Neural cell (in vitro differentiated cells): ENCODE measurements around the gene CEP55. TPM values are rescaled to one million over a fixed set of nuclear protein-coding genes. Genes with fewer than 3 reads are reported as not detected.

ENCODE experiments used
- H2AFZ ChIP-seq: fragments of 200-600, 300-800 bp; sonication (generic), shearing (Covaris generic); 2 replicates; pipeline ENCODE4 v1.6.0; 2014; ENCODE audit warnings: low read depth, mild to moderate bottlenecking, antibody characterized with exemption, low read length, moderate library complexity
- H3F3A ChIP-seq: fragments of 200-600 bp; shearing (Covaris generic); 2 replicates; pipeline ENCODE4 v1.6.1; 2016; ENCODE audit warnings: mild to moderate bottlenecking, moderate library complexity, mixed read lengths, antibody characterized with exemption, low read length; ENCODE audit not compliant: insufficient read depth, poor library complexity, severe bottlenecking
- H3K27ac ChIP-seq: fragments of 200-600, 300-800 bp; sonication (generic), shearing (Covaris generic); 2 replicates; pipeline ENCODE4 v1.5.1; 2014; ENCODE audit warnings: mild to moderate bottlenecking, low read length, moderate library complexity
- H3K27me3 ChIP-seq: fragments of 300-800, 200-600 bp; sonication (generic), shearing (Covaris generic); 2 replicates; pipeline ENCODE4 v1.6.0; 2014; ENCODE audit warnings: mild to moderate bottlenecking, low read depth, low read length, moderate library complexity; ENCODE audit not compliant: insufficient read depth
- H3K36me3 ChIP-seq: fragments of 300-800, 200-600 bp; sonication (generic), shearing (Covaris generic); 2 replicates; pipeline ENCODE4 v1.5.1; 2014; ENCODE audit warnings: mild to moderate bottlenecking, antibody characterized with exemption, low read length, moderate library complexity; ENCODE audit not compliant: insufficient read depth
- H3K4me2 ChIP-seq: fragments of 300-800, 200-600 bp; sonication (generic), shearing (Covaris generic); 2 replicates; pipeline ENCODE4 v1.6.0; 2014; ENCODE audit warnings: mild to moderate bottlenecking, low read length
- H3K4me3 ChIP-seq: fragments of 300-800, 200-600 bp; sonication (generic), shearing (Covaris generic); 2 replicates; pipeline ENCODE4 v1.5.1; 2014; ENCODE audit warnings: mild to moderate bottlenecking, low read length, moderate library complexity
- H3K79me2 ChIP-seq: fragments of 200-600 bp; shearing (Covaris generic); replicated peaks from 2 replicates; pipeline ENCODE4 v1.6.0; 2014; ENCODE audit warnings: mild to moderate bottlenecking, low read length, moderate library complexity; ENCODE audit not compliant: insufficient read depth
- H3K9ac ChIP-seq: fragments of 300-800, 200-600 bp; sonication (generic), shearing (Covaris generic); 2 replicates; pipeline ENCODE4 v1.6.1; 2016; ENCODE audit warnings: mild to moderate bottlenecking, low read length, mixed read lengths
- H3K9me2 ChIP-seq: fragments of 200-600 bp; shearing (Covaris generic); 2 replicates; pipeline ENCODE4 v1.6.1; 2016; ENCODE audit warnings: mild to moderate bottlenecking, low read length, mixed read lengths; ENCODE audit not compliant: insufficient read depth
- H3K9me3 ChIP-seq: fragments of 200-600, 300-800 bp; sonication (generic), shearing (Covaris generic); 2 replicates; pipeline ENCODE4 v1.6.1; 2016; ENCODE audit warnings: mild to moderate bottlenecking, mixed run types, low read length, moderate library complexity, mixed read lengths
- H4K20me1 ChIP-seq: fragments of 200-600 bp; shearing (Covaris generic); 2 replicates; pipeline ENCODE4 v1.6.1; 2016; ENCODE audit warnings: mild to moderate bottlenecking, mixed run types; ENCODE audit not compliant: insufficient read depth
- CTCF ChIP-seq: fragments of 450-650 bp; IDR thresholded peaks from 2 replicates; pipeline ENCODE4 v1.5.1; 2014; ENCODE audit warnings: antibody characterized with exemption, mild to moderate bottlenecking, moderate library complexity; ENCODE audit not compliant: poor library complexity, severe bottlenecking
- EP300 ChIP-seq: fragments of 450-650 bp; conservative IDR thresholded peaks from 2 replicates; pipeline ENCODE4 v1.6.1; 2014; ENCODE audit warnings: antibody characterized with exemption, mild to moderate bottlenecking, moderate library complexity; ENCODE audit not compliant: poor library complexity, severe bottlenecking
- EZH2 ChIP-seq: fragments of 200-600, 300-800 bp; shearing (Covaris generic), sonication (generic); IDR thresholded peaks from 2 replicates; pipeline ENCODE4 v1.6.1; 2014; ENCODE audit warnings: antibody characterized with exemption, low read length, borderline replicate concordance, mild to moderate bottlenecking; ENCODE audit not compliant: insufficient read depth, poor library complexity, severe bottlenecking
- MXI1 ChIP-seq: fragments of 450-650 bp; conservative IDR thresholded peaks from 2 replicates; pipeline ENCODE4 v1.6.1; 2014; ENCODE audit warnings: antibody characterized with exemption, mild to moderate bottlenecking; ENCODE audit not compliant: poor library complexity, severe bottlenecking
- POLR2AphosphoS5 ChIP-seq: IDR thresholded peaks from 2 replicates; pipeline ENCODE4 v1.6.1; 2012
- RAD21 ChIP-seq: fragments of 450-650 bp; conservative IDR thresholded peaks from 2 replicates; pipeline ENCODE4 v1.6.1; 2014; ENCODE audit warnings: antibody characterized with exemption, mild to moderate bottlenecking, moderate library complexity
- REST ChIP-seq: IDR thresholded peaks from 2 replicates; pipeline ENCODE4 v1.6.1; 2012; ENCODE audit warnings: borderline replicate concordance
- SMC3 ChIP-seq: fragments of 450-650 bp; conservative IDR thresholded peaks from 2 replicates; pipeline ENCODE4 v1.6.1; 2014; ENCODE audit warnings: antibody characterized with exemption, mild to moderate bottlenecking, moderate library complexity; ENCODE audit not compliant: poor library complexity
- TAF1 ChIP-seq: IDR thresholded peaks from 2 replicates; pipeline ENCODE4 v1.6.1; 2012; ENCODE audit warnings: low read depth
- polyA plus RNA-seq: library from polyadenylated mRNA; depleted of rRNA; stranded (reverse); fragments of >200 nt; gene quantifications from 2 replicates; pipeline ENCODE4 v1.2.3, GENCODE V29; 2014

The CEP55 gene
- polyA plus RNA-seq, 1 donor from 2014 or later: 0.67 TPM

GRCh38 chr10:93573051-93573909, 76.9 kb downstream of the CEP55 start:
- H4K20me1 ChIP-seq: no peaks in the 10 kb centered on the region
- no peak overlapping the region for H3K27ac ChIP-seq
- no peak overlapping the region for H3K4me3 ChIP-seq
- H3K9me3 ChIP-seq: no peaks in the 10 kb centered on the region
- no peak overlapping the region for H3K9ac ChIP-seq
- no peak overlapping the region for H3K4me2 ChIP-seq
- TF ChIP-seq TAF1 (no peak), MXI1 (no peak), EP300 (no peak), RAD21 (no peak)
- no peaks in the 10 kb centered on the region for H3F3A ChIP-seq
- H2AFZ ChIP-seq: no peak overlapping the region
- no peaks in the 10 kb centered on the region for H3K36me3 ChIP-seq
- H3K9me2 ChIP-seq: no peaks in the 10 kb centered on the region
- no peaks in the 10 kb centered on the region for H3K79me2 ChIP-seq
- H3K27me3 ChIP-seq: peaks cover 28% of the 10 kb centered on the region

GRCh38 chr10:93573924-93574323, 77.5 kb downstream of the CEP55 start:
- H3K4me3 ChIP-seq: no peak overlapping the region
- no peaks in the 10 kb centered on the region for H3K9me3 ChIP-seq
- H3K9ac ChIP-seq: no peak overlapping the region
- no peaks in the 10 kb centered on the region for H4K20me1 ChIP-seq
- no peak overlapping the region for H3K27ac ChIP-seq
- no peak for TF ChIP-seq TAF1
- no peak for TF ChIP-seq POLR2AphosphoS5
- TF ChIP-seq EZH2: no peak
- no peak for TF ChIP-seq SMC3
- TF ChIP-seq EP300: no peak
- no peak for TF ChIP-seq MXI1
- no peak for TF ChIP-seq CTCF
- TF ChIP-seq REST: no peak
- no peak for TF ChIP-seq RAD21
- no peaks in the 10 kb centered on the region for H3K79me2 ChIP-seq
- H3K4me2 ChIP-seq: no peak overlapping the region
- H2AFZ ChIP-seq: no peak overlapping the region
- H3K9me2 ChIP-seq: no peaks in the 10 kb centered on the region
- H3K27me3 ChIP-seq: peaks cover 21% of the 10 kb centered on the region
- H3K36me3 ChIP-seq: no peaks in the 10 kb centered on the region
- no peaks in the 10 kb centered on the region for H3F3A ChIP-seq
